Sigmoid colon (tissue), 4 donors: ENCODE measurements around the gene PYGB.

Source experiments
- POLR2A ChIP-seq, 2 donors: fragments of 450-650 bp; IDR thresholded peaks; one replicate each; pipeline ENCODE4 v1.6.1; 2016; ENCODE audit warnings: antibody characterized with exemption in 2 of 2, mild to moderate bottlenecking in 2 of 2, moderate library complexity in 2 of 2
- POLR2AphosphoS5 ChIP-seq, 4 donors: sonication (generic); formaldehyde crosslinking; IDR thresholded peaks; one replicate each; pipeline ENCODE4 v1.6.1; 2017; ENCODE audit warnings: antibody characterized with exemption in 4 of 4

- TF ChIP-seq POLR2AphosphoS5 (IDR thresholded peaks at IDR 0.05): no peak
- no peak for TF ChIP-seq POLR2A (IDR thresholded peaks at IDR 0.05)
Measured at GRCh38 chr20:25218109-25218486, 29.8 kb upstream of the PYGB start.
